Liver (tissue), 3 donors: Measurements from ENCODE around the gene RCBTB1.

ENCODE experiments used
- EGR1 ChIP-seq, 2 donors: IDR thresholded peaks; 2 replicates each; pipeline ENCODE4 v1.6.1; 2016 to 2018; ENCODE audit warnings: antibody characterized with exemption in 2 of 2, low read depth in 2 of 2
- FOXA1 ChIP-seq: IDR thresholded peaks from 2 replicates; pipeline ENCODE4 v1.6.1; 2016; ENCODE audit warnings: antibody characterized with exemption
- GABPA ChIP-seq, 2 donors: IDR thresholded peaks in 1 of 2; conservative IDR thresholded peaks in 1 of 2; 2 replicates each; pipeline ENCODE4 v1.6.1; 2016; ENCODE audit warnings: antibody characterized with exemption in 2 of 2, mild to moderate bottlenecking in 1 of 2, moderate library complexity in 1 of 2
- JUND ChIP-seq, 2 donors: IDR thresholded peaks; 2 replicates each; pipeline ENCODE4 v1.6.1; 2016; ENCODE audit warnings: antibody characterized with exemption in 2 of 2
- RAD21 ChIP-seq, 2 donors: IDR thresholded peaks; 2 replicates each; pipeline ENCODE4 v1.6.1; 2016; ENCODE audit warnings: antibody characterized with exemption in 2 of 2, mild to moderate bottlenecking in 2 of 2
- SP1 ChIP-seq: IDR thresholded peaks from 2 replicates; pipeline ENCODE4 v1.6.1; 2018; ENCODE audit warnings: antibody characterized with exemption, mild to moderate bottlenecking
- TAF1 ChIP-seq: conservative IDR thresholded peaks from 2 replicates; pipeline ENCODE4 v1.6.1; 2016; ENCODE audit warnings: antibody characterized with exemption, mild to moderate bottlenecking
- TF ChIP-seq, protein P1 (sequence below): fragments of 150-350 bp; IDR thresholded peaks from 2 replicates; pipeline ENCODE4 v1.5.1; 2017; ENCODE audit warnings: improper control_type of control experiment, low read depth, low read length; ENCODE audit not compliant: missing input control
- TF ChIP-seq, protein P2 (sequence below): IDR thresholded peaks from 2 replicates; pipeline ENCODE4 v1.6.1; 2016; ENCODE audit warnings: antibody characterized with exemption
- donor health status: healthy.
- donor health status: healthy.

DNA sequence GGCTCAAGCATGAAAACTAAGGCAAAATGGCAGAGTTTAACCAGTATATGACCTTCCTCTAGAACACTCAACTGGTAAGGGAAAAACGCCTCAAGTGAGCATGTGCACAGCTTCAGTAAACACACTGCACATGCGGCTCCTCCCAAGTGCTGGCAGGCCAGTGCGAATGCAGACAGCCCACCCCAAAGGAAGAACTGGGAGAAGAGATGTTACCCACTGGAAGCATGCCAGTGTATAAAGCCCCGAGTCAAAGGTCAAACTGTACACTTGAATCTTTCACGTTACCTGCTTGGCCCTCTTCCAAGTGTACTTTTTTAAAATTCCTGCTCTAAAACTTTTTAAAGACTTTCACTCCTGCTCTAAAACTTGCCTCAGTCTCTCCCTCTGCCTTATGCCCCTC, 19.2 kb upstream of the RCBTB1 start:
- TF ChIP-seq, protein P1, sequence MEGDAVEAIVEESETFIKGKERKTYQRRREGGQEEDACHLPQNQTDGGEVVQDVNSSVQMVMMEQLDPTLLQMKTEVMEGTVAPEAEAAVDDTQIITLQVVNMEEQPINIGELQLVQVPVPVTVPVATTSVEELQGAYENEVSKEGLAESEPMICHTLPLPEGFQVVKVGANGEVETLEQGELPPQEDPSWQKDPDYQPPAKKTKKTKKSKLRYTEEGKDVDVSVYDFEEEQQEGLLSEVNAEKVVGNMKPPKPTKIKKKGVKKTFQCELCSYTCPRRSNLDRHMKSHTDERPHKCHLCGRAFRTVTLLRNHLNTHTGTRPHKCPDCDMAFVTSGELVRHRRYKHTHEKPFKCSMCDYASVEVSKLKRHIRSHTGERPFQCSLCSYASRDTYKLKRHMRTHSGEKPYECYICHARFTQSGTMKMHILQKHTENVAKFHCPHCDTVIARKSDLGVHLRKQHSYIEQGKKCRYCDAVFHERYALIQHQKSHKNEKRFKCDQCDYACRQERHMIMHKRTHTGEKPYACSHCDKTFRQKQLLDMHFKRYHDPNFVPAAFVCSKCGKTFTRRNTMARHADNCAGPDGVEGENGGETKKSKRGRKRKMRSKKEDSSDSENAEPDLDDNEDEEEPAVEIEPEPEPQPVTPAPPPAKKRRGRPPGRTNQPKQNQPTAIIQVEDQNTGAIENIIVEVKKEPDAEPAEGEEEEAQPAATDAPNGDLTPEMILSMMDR, result no peak
- TF ChIP-seq FOXA1, result no peak
- TF ChIP-seq, protein P2, sequence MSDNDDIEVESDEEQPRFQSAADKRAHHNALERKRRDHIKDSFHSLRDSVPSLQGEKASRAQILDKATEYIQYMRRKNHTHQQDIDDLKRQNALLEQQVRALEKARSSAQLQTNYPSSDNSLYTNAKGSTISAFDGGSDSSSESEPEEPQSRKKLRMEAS, result no peak
- TF ChIP-seq RAD21 (IDR thresholded peaks at IDR 0.05), result no peak
- no peak for TF ChIP-seq SP1
- TF ChIP-seq JUND (IDR thresholded peaks at IDR 0.05), result no peak
- TF ChIP-seq EGR1 (IDR thresholded peaks at IDR 0.05; ENCODE audit: low read depth in 2 of 2), result no peak
- no peak for TF ChIP-seq TAF1
- TF ChIP-seq GABPA (IDR thresholded peaks at IDR 0.05 in 1 of 2, conservative IDR thresholded peaks at IDR 0.05 in 1 of 2), result no peak
